Activated gamma-delta T cell treated with Interleukin-2 at 50 U/mL for 16 hours (primary cell): ENCODE measurements around the gene SIMC1.
"Not testable (repeated sequence)": the region's sequence is repeated elsewhere in the genome, so short reads cannot be mapped to it uniquely, and the experiment has no call there.

ENCODE experiments used
- DNase-seq: peaks from one replicate; pipeline ENCODE4 v3.0.0-alpha.2; 2020

The SIMC1 gene

DNA sequence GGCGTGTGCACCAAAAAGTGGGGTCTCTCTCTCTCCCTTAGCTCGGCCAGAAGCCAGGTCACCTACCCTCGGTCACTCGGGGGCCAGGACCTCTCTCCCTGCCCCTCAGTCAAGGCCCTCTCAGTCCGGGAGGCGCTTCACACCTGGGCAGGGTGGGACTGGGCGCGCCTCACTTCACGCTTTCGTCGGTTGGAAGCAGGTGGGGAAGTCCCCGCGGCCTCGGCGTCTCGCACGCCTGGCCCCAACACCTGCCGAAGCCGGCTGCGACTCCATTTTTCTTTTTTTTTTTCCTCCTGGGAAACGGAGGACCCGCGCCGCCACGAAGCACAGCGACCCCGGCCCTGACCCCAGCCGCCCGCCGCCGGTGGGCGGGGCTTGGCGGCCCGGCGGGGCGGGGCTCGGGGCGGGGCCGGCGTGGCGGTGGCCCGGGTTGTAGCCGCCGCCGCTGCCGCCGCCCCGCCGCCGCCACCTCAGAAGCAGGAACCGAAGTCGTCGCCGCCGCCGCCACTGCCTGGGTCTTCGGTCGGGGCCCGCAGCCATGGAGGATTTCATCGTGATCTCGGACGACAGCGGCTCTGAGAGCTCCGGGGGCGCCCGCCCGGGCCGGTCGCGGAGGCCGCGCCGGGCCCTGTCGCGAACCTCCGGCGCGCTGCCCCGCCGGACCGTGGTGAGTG is at the start of gene SIMC1:
Gene SIMC1 (plus strand): TSS at position 454 of the 674 bp plus-strand sequence. CDS start 85 bp downstream, at position 539.
- DNase-seq, result peak; percentile 32

DNA sequence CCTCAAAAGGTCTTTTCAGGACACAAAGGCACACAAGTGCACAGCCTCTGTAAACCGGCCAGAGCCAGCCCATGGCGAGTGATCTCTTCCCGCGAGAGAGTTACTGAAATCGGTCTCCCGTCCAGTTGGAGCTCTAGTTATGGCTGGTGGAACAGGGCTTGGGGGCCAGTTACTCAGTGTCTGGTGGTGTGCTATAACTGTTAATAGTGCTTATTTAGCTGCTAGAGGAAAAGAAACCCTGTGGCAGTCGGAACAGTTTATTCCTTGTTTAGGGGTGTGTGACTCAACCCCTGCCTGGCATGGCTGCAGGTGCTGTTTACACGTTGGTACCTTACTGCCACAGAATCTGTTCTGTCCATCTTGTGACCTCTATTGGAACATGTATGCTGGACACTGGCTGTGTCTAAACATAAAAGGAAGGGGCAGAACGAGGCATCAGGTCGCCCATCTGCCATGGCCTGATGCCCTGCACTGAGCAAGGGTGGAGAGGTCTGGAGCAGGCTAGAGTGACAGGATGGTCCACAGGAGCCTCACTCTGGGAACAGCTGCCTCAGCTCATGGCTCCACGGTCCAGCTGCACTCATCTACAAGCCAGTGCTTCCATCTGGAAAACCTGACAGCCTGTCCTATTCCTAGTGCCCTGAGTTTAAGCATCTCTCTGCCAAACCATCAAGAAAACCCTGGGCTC is 49.6 kb upstream of the SIMC1 start:
- no peak for DNase-seq

DNA sequence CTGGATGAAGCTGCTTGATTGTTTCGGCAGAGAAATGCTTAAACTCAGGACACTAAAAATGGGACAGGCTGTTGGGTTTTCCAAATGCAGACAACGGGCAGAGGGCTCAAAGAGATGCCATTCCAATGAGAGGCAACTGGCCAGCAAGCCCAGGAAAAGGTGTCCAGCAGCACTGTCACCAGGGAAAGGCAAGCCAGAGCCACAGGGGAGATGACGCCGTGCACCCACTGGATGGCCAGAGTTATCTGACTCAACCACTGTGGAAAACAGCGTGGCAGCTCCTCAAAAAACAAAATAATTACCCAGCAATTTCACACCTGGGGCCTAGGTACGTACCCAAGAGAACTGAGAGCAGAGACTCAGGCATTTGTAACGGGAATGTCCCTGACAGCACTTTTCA is 48.4 kb upstream of the SIMC1 start:
- DNase-seq, result no peak

DNA sequence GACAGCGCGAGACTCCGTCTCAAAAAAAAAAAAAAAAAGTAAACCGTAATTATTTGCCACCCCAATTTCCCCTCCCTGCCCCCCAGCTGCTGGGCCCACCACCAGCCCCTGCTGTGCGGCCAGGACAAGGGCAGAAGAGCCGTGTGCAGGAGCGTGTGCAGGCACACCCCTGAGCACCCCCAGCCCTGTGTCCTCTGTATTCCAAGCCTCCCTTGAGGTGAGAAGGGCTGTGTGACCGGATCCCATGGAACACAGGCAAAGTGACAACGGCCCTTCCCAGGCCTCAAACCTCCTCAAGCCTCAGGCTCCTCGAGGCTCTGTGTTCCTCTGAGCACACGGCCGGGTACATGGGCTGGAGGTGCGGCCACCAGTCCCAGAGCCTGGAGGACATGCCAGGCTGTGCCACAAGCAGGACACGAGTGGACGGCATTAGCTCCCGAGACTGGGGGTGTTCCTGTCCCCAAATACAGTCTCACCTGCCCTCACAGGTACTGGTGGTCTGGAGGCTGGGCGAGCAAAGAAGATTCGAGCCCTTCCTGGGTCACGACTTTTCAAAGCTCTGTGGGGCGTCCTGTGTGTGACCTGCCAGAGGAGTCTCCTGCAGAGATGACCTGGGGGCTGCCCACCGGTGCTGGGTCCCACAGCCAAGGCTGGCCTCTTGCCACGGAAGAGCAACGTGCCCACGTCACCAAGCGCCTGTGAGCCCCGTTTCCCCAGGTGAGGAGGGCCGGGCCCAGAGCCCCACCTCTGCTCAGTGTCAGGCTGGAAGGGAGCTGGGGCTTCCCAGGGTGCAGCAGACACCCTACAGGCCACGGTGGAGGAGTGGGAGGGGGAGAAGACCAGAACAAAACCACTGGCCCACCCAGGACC is 47.1 kb upstream of the SIMC1 start:
- DNase-seq, result no peak

DNA sequence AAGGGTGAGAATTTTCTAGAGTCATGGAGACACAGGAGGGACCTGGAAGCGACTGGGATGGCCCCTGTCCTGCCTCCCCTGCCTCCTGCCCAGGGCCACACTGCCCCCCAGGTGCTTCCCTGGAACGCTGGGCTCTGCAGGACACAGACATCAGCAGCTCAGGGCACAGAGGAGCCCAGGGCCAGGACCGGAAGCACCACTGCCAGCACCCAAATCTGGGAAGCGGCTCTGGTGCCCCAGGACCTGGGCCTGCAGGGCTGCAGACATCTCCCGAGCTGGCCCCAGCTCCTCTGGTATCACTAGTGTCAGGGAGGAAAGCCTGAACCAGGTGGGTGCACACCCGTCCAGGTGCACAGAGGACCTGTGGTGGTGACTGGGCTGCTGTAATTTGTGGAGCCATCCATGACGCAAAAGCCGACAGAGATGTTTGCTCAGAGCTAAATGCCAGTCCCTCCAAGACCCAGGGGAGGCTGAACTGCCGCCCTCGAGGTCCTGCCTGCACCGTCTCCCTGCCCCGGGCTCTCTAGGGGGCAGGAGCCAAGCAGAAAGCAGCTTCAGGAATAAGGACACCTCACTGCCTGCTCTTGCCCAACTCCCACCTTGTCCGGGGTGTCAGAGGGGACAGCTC is 46.0 kb upstream of the SIMC1 start:
- no peak for DNase-seq

DNA sequence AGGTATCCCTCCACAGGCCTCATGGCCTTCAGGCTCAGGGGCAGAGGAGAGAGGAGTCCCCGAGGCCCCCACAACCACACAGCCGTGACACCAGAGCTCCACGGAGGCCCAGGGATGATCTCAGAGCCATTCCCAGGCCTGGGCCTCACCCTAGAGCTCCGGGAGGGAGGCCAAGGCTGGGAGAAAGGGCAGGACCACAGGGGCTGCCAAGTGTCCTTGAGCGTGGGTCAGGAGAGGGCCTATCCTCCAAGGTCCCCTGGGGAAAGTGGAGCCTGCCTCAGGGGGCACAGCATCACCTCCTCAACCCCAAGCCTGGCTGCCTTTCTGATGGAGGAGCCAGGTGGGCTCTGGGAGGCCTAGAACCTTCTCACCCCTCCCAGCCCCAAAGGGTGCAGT is 45.5 kb upstream of the SIMC1 start:
- not testable (repeated sequence) for DNase-seq

DNA sequence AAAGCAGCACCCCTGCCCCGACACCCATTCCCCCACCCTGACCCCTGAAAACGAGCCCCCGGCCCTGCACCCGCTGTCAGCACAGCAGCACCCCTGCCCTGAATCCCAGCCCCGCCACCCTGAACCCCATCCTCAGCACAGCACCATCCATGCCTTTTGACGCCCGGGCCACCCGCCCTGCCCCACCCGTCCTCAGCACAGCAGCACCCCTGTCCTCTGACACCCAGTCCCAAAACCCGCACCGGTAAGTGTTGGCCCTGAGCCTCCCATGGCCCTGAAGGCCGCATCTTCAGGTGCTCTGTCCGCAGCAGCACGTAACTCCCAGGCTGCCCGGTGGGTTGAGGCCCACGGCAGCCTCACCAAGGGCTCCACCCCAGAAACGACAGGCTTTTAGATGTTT is 44.6 kb upstream of the SIMC1 start:
- DNase-seq, result not testable (repeated sequence)

DNA sequence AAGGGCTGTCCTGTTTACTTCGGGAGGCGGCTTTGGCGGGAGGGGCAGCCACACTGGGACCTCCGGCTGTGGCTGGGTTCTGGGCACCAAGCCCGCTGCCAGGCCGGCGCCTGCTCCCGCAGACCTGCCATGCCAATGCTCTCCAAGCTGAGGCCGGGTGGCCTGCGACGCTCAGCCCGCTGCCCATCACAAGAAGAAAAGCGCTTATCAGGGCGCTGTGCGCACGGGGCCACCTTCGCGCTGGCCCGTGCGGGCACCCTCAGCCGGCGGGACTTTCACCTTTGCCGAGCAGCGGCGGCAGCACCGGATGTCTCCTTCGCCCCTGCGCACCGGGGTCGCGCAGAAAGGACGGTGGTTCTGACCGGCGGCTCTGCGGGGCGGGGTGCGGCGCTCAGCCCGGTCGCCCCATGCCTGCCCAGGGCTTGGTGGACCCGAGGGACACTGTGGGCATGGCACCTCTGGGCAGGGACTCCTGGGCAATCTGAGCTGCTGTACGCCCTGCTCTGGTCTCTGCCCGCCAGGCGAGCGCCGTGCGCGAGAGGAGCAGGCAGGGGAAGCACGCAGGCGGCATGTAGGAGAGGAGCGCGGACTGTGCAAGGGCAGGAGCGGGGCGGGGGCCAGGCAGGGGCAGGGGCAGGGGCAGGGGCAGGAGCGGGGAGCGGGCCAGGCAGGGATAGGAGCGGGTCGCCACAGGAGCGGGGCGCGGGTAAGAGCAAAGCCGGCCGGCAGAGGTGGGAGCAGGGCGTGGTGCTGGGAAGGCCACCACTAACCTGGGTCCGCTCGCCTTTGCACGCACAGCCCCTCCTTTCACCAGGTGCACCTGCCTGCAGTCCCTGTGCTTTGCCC is 43.8 kb upstream of the SIMC1 start:
- DNase-seq, result not testable (repeated sequence)

DNA sequence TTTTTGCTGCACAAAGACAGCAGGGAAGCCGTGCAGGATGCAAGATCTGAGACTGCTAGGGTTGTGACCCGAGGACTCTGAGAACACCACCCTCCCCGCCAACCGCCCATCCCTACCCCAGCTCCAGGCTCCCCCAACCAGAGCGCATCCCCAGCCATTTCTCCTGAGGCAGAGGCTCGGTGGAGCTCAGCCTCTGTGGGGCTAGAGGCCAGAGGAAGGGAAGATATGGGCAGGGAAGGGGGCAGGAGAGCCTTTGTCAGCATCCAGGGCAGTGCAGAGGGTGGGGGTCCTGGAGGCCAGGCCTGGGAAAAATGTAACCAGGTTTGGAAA is 43.2 kb upstream of the SIMC1 start:
- not testable (repeated sequence) for DNase-seq

DNA sequence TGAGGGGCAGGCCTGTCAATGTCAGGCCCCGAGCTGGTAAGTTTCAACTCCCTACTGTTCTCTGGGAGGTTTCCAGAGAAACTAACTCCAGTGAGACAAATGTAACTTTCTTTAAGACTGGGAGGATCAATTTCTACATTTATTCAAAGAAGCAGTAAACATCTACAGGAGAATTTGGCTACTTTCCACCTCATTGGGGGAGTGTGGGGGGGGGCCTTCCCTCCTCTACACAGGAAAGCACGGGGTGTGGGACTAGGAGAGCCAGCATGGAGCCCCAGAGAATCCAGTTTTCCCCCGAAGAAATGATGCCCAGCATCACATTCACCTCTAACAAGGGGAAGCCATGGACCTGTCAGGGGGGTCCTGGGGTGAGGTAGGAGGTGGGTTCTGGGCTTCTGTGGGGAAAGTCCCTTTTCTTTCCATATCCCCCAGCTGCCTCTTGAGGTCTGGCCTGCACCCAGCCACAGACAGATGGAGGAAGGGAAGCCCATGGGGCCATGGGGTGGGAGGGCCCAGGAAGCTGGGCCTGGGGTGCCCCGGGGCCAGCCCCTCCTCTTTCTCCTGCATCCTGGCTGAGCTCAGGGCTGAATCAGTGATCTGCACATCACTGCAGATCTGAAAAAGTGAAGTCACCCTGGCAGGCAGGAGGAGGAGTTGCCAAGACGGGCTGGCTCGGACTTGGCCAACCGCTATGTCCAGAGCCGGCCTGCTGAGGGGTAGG is 42.6 kb upstream of the SIMC1 start:
- DNase-seq, result not testable (repeated sequence)

DNA sequence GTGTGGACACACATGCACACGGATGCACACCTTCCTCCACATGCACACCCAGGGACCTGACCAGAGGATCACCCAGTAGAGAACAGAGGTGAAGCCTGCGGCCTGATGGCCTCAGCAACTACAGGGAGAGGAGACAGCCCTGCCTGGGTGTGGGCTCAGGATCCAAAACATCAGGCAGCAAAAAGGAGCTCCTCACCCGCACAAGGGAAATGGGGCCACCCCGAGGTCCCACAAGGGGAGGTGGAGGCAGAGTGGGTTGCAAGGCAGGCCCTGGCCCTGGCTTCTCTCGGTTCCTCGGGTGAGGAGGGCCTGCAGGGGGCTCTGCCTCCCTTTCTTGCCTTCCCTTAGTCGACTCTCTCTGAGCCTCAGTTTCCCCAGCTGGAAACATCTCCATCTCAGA is 41.4 kb upstream of the SIMC1 start:
- not testable (repeated sequence) for DNase-seq

DNA sequence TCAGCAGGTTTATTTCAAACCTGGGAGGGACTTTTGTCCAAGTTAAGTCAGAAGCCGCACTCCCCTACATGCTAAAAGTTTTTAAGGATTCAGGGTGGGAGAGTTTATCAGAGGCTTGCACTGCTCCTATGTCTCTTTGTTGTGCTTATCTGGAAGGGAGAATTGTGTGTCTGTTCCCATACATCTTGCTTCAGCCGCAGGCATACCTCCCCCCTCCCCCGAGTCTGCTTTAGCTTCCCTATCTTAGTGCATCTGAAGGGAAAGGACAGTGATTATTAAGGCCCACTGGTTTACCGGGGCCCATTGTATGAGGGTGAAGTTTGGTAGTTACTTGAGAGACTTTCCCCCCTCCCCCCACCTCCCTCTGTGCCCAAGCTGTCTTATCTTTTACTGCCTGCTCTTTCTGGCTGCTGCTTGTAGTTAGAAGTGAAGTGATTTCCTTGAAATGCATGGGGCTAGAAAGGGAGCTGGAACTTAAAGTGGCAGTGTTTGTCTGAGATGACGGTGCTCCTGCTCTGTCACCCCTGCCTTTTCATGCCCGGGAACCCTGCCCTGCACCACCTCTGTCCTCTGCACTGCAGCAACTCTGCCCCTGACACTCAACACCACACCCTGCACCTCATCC is 40.9 kb upstream of the SIMC1 start:
- DNase-seq, result not testable (repeated sequence)

DNA sequence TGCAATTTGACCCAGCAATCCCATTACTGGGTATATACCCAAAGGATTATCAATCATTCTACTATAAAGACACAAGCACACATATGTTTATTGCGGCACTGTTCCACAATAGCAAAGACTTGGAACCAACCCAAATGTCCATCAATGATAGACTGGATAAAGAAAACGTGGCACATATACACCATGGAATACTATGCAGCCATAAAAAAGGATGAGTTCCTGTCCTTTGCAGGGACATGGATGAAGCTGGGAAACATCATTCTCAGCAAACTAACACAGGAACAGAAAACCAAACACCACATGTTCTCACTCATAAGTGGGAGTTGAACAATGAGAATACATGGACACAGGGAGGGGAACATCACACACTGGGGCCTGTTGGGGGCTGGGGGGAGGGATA is 39.9 kb upstream of the SIMC1 start:
- not testable (repeated sequence) for DNase-seq

DNA sequence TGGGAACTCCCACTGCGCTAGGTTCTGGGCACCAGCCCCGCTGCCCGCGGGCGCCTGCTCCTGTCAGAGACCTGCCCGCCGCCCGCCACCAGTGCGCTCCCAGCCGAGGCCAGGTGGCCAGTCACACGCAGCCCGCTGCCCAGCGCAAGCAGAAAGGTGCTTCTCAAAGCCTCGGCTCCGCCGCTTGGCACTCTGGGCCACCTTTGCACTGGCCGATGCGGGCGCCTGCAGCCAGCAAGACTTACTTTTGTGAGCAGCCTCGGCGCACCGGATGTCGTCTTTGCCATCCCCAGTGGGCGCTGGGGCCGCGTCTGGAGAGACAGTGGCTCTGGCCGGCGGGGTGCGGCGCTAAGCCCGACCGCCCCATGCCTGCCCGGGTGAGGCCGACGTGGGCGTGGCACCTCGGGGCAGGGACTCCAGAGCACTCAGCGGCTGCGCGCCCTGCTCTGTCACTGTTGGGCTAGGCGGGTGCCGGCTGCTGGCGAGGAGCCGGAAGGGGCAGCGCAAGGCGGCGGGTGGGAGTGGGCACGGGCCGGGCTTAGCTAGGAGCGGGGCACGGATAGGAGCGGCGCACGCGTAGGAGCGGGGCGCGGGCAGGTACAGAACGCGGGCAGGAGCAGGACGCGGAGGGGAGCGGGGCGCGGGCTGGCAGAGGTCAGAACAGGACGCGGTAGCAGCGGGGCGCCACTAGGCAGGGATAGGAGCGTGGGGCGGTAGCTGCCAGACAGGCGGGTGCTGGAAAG is 39.1 kb upstream of the SIMC1 start:
- not testable (repeated sequence) for DNase-seq

DNA sequence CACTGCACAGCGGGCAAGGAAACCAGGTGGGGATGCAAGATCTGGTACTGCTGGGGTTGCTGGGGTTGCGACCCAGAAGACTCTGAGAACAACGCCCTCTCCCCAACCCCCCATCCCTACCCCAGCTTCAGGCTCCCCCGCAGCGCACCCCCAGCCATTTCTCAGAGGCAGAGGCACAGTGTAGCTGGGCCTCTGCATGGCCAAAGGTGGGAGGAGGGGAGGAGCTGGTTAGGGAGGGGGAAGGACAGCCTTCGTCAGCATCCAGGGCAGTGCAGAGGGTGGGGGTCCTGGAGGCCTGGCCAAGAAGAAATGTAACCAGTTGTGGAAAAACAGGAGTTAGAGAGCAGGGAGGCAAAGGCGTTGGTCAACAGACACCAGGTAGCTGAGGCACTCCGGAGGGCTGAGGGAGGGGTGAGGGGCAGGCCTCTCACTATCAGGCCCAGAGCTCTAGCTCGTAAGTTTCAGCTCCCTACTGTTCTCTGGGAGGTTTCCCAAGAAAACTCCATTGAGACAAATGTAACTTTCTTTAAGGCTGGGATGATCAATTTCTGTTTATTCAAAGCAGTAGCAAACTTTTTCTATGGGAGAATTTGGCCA is 38.3 kb upstream of the SIMC1 start:
- not testable (repeated sequence) for DNase-seq

DNA sequence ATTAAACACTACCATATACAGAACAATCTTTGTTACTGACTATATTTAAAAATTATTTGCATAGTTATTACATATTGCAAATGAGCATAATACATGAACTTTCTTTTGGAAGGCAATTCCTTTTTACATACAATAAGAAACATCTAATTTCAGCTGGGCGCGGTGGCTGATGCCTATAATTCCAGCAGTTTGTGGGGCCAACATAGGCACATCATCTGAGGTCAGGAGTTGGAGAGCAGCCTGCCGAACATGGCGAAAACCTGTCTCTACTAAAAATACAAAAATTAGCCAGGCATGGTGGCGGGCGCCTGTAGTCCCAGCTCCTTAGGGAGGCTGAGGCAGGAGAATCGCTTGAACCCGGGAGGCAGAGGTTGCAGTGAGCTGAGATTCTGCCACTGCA is 36.4 kb upstream of the SIMC1 start:
- DNase-seq, result no peak

DNA sequence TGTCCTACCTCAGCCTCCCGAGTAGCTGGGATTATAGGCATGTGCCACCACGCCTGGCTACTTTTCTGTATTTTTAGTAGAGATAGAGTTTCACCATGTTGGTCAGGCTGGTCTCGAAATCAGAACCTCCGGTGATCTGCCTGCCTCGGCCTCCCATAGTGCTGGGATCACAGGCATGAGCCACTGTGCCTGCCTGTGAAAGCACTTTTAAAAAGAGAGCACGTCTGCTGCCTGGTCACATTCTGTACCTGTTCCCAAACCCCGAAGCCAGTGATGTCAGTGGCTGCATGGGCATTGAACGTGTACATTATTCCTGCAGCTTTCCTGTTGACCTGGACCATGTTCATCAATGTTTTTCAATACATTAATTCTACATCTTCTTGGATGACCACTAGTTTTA is 35.1 kb upstream of the SIMC1 start:
- DNase-seq, result no peak

DNA sequence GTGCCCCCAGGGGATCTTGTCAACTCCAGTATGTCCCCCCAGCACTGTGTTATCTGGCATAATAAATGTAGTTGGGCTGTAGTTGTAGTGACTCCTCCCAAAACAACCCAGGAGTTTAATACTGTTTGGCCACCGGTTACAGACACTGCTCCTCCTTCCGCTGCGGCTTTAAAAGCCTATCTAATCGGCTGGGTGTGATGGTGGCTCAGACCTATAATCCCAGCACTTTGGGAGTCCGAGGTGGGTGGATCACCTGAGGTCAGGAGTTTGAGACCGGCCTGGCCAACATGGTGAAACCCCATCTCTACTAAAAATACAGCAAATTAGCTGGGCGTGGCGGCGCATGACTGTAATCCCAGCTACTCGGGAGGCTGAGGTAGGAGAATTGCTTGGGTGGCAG is 34.7 kb upstream of the SIMC1 start:
- not testable (repeated sequence) for DNase-seq

DNA sequence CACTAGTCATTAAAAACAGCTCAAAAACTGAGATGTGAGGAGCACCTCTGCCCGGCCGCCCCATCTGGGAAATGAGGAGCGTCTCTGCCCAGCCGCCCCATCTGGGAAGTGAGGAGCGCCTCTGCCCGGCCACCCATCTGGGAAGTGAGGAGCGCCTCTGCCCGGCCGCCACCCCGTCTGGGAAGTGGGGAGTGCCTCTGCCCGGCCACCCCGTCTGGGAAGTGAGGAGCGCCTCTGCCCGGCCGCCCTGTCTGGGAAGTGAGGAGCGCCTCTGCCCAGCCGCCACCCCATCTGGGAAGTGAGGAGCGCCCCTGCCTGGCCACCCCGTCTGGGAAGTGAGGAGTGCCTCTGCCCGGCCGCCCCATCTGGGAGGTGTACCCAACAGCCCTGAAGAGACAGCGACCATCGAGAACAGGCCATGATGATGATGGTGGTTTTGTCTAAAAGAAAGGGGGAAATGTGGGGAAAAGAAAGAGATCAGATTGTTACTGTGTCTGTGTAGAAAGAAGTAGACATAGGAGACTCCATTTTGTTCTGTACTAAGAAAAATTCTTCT is 23.7 kb upstream of the SIMC1 start:
- DNase-seq, result not testable (repeated sequence)
